SK-N-SH (cell line): ENCODE measurements around the gene TTC17. TPM values are rescaled to one million over a fixed set of nuclear protein-coding genes. Genes with fewer than 3 reads are reported as not detected.
"Not testable (repeated sequence)": the region's sequence is repeated elsewhere in the genome, so short reads cannot be mapped to it uniquely, and the experiment has no call there.

Experiments used
- CTCF ChIA-PET: fragments of 300-600, 350-600 bp; formaldehyde crosslinking; extraction: SDS; loops from one replicate; lab custom pipeline; 2021; lab: Yijun Ruan, JAX
- POLR2A ChIA-PET: fragments of 350-600 bp; sonication (Branson Sonifier 250); formaldehyde crosslinking; extraction: SDS; loops from one replicate; lab custom pipeline; 2020; ENCODE audit warnings: antibody characterized with exemption, inconsistent platforms; lab: Yijun Ruan, JAX
- DNase-seq: peaks from one replicate; pipeline ENCODE4 v3.0.0; 2012
- H2AFZ ChIP-seq: fragments of 200-600 bp; sonication (generic); 2 replicates; pipeline ENCODE4 v1.8.1; 2016; ENCODE audit warnings: antibody characterized with exemption, mild to moderate bottlenecking, low read depth
- H3F3A ChIP-seq: fragments of 200-600 bp; sonication (generic); replicated peaks from 2 replicates; pipeline ENCODE3; 2016; ENCODE audit warnings: antibody characterized with exemption, mild to moderate bottlenecking; ENCODE audit not compliant: insufficient read depth
- H3K27ac ChIP-seq, 2 experiments: fragments of 200-500 bp in 1 of 2; fragments of 200-600 bp in 1 of 2; sonication (Bioruptor generic) in 1 of 2; sonication (generic), shearing (Covaris generic) in 1 of 2; 2 replicates each; pipeline versions ENCODE4 v1.5.1 to v1.6.1; 2014 to 2016; ENCODE audit warnings: low read depth in 2 of 2, inconsistent platforms in 1 of 2, low read length in 1 of 2, mild to moderate bottlenecking in 1 of 2, mixed read lengths in 1 of 2
- H3K27me3 ChIP-seq: fragments of 200-600 bp; sonication (generic), shearing (Covaris generic); 2 replicates; pipeline ENCODE4 v1.6.1; 2016; ENCODE audit warnings: mixed run types; ENCODE audit not compliant: insufficient read depth
- H3K36me3 ChIP-seq, 2 experiments: fragments of 200-500 bp in 1 of 2; fragments of 200-600 bp in 1 of 2; sonication (Bioruptor generic) in 1 of 2; sonication (generic) in 1 of 2; replicated peaks in 1 of 2; 2 replicates each; pipeline versions ENCODE3 to v1.5.1; 2014 to 2016; ENCODE audit warnings: low read length in 1 of 2, mild to moderate bottlenecking in 1 of 2; ENCODE audit not compliant: insufficient read depth in 2 of 2, control insufficient read depth in 1 of 2
- H3K4me1 ChIP-seq, 2 experiments: fragments of 200-500 bp in 1 of 2; fragments of 200-600 bp in 1 of 2; sonication (Bioruptor generic) in 1 of 2; sonication (generic), shearing (Covaris generic) in 1 of 2; 2 replicates each; pipeline versions ENCODE4 v1.5.1 to v1.6.1; 2014 to 2016; ENCODE audit warnings: low read depth in 1 of 2, low read length in 1 of 2, mixed run types in 1 of 2; ENCODE audit not compliant: insufficient read depth in 2 of 2, control insufficient read depth in 1 of 2
- H3K4me2 ChIP-seq: fragments of 200-600 bp; sonication (generic), shearing (Covaris generic); 2 replicates; pipeline ENCODE4 v1.6.1; 2017; ENCODE audit warnings: mixed run types
- H3K4me3 ChIP-seq, 2 experiments: fragments of 200-500 bp in 1 of 2; fragments of 200-600 bp in 1 of 2; sonication (Bioruptor generic) in 1 of 2; sonication (generic), shearing (Covaris generic) in 1 of 2; 2 replicates each; pipeline versions ENCODE4 v1.5.1 to v1.8.1; 2014 to 2016; ENCODE audit warnings: low read depth in 2 of 2, inconsistent platforms in 1 of 2, low read length in 1 of 2, mild to moderate bottlenecking in 1 of 2, mixed read lengths in 1 of 2, moderate library complexity in 1 of 2
- H3K79me2 ChIP-seq: fragments of 200-600 bp; sonication (generic); 2 replicates; pipeline ENCODE4 v1.8.1; 2017; ENCODE audit warnings: mild to moderate bottlenecking; ENCODE audit not compliant: insufficient read depth
- H3K9ac ChIP-seq: fragments of 200-600 bp; sonication (generic); 2 replicates; pipeline ENCODE4 v1.6.1; 2017; ENCODE audit warnings: mixed run types
- H3K9me2 ChIP-seq: fragments of 200-600 bp; sonication (generic); 2 replicates; pipeline ENCODE4 v1.6.1; 2017; ENCODE audit warnings: mixed run types
- H3K9me3 ChIP-seq: fragments of 200-600 bp; sonication (generic); 2 replicates; pipeline ENCODE4 v1.6.1; 2017; ENCODE audit warnings: mixed run types, mild to moderate bottlenecking, moderate library complexity
- H4K20me1 ChIP-seq: fragments of 200-600 bp; sonication (generic); 2 replicates; pipeline ENCODE4 v1.6.1; 2017; ENCODE audit warnings: mild to moderate bottlenecking, mixed run types; ENCODE audit not compliant: insufficient read depth
- CTCF ChIP-seq: fragments of 200-600 bp; sonication (generic); IDR thresholded peaks from 2 replicates; pipeline ENCODE4 v1.6.1; 2017; ENCODE audit warnings: antibody characterized with exemption, mild to moderate bottlenecking, moderate library complexity
- EZH2phosphoT487 ChIP-seq: fragments of 200-600 bp; sonication (generic); IDR thresholded peaks from 2 replicates; pipeline ENCODE4 v1.6.1; 2017; ENCODE audit warnings: low read depth, mixed run types, mild to moderate bottlenecking, antibody characterized with exemption, moderate library complexity, borderline replicate concordance
- FOSL2 ChIP-seq: IDR thresholded peaks from 2 replicates; pipeline ENCODE4 v1.4.0; 2012; ENCODE audit warnings: low read depth, mild to moderate bottlenecking, moderate library complexity, borderline replicate concordance
- IRF3 ChIP-seq: fragments of 150-350 bp; IDR thresholded peaks from 2 replicates; pipeline ENCODE4 v1.6.1; 2016; ENCODE audit warnings: mild to moderate bottlenecking, low read depth, low read length
- POLR2AphosphoS5 ChIP-seq: IDR thresholded peaks from 2 replicates; pipeline ENCODE4 v1.6.1; 2012; ENCODE audit warnings: low read depth, low read length
- RCOR1 ChIP-seq: fragments of 150-350 bp; IDR thresholded peaks from 2 replicates; pipeline ENCODE4 v1.6.1; 2017; ENCODE audit warnings: antibody characterized with exemption, low read length
- RFX5 ChIP-seq: IDR thresholded peaks from 2 replicates; pipeline ENCODE4 v1.6.1; 2012; ENCODE audit warnings: mild to moderate bottlenecking, improper control_type of control experiment, low read length
- TAF1 ChIP-seq: IDR thresholded peaks from 2 replicates; pipeline ENCODE4 v1.6.1; 2012; ENCODE audit warnings: low read depth, mild to moderate bottlenecking, low read length, moderate library complexity, borderline replicate concordance
- TEAD4 ChIP-seq: IDR thresholded peaks from 2 replicates; pipeline ENCODE4 v1.4.0; 2012; ENCODE audit warnings: mild to moderate bottlenecking, borderline replicate concordance; ENCODE audit not compliant: insufficient read depth
- USF1 ChIP-seq: IDR thresholded peaks from 2 replicates; pipeline ENCODE4 v1.4.0; 2012; ENCODE audit warnings: low read depth, borderline replicate concordance
- ZBTB33 ChIP-seq: IDR thresholded peaks from 2 replicates; pipeline ENCODE4 v1.4.0; 2012; ENCODE audit warnings: low read depth, borderline replicate concordance
- WGBS: methylation state at CpG from one replicate; pipeline ENCODE4 v1.1.6; 2017; ENCODE audit warnings: low lambda C conversion rate; 5-methylcytosine and 5-hydroxymethylcytosine counted together
- polyA plus RNA-seq, 3 experiments: library from polyadenylated mRNA; depleted of rRNA; stranded (reverse); fragments of >200 nt; gene quantifications; 2 replicates each; pipeline ENCODE4 v1.2.3, GENCODE V29; 2012

Gene TTC17
- polyA plus RNA-seq, 1 of the 3 experiments (the other 2 are of a cell fraction), result 66.0 TPM

GRCh38 chr11:43467958-43468357 lies 109.2 kb downstream of the TTC17 start:
- TF ChIP-seq IRF3 (no peak), TEAD4 (no peak), RFX5 (no peak), EZH2phosphoT487 (no peak), CTCF (no peak), USF1 (no peak), RCOR1 (no peak), POLR2AphosphoS5 (no peak), TAF1 (no peak), FOSL2 (no peak), ZBTB33 (no peak)
- Histone ChIP-seq H3K79me2 (no peaks in the 10 kb centered on the region), H3K9me2 (no peaks in the 10 kb centered on the region), H3K27me3 (no peaks in the 10 kb centered on the region), H4K20me1 (no peaks in the 10 kb centered on the region), H2AFZ (no peak overlapping the region), H3K4me1 (no peaks in the 10 kb centered on the region), H3K4me2 (no peak overlapping the region), H3K27ac (no peak overlapping the region), H3F3A (no peaks in the 10 kb centered on the region), H3K4me3 (no peak overlapping the region), H3K9me3 (0 out of 2 replicates have a peak, but pooled peaks cover 4% of the 10 kb centered on the region), H3K9ac (no peak overlapping the region), H3K36me3 (peaks cover 40 to 72% of the 10 kb centered on the region in 2 experiments)
- ChIA-PET POLR2A (no interaction called here), CTCF (interaction anchor here (1.4 kb wide), 1 partner anchor 110 kb away, joined by 3 read pairs; no protein-coding TSS in a partner anchor)
- DNase-seq, result no peak

GRCh38 chr11:43477491-43477890 lies 118.8 kb downstream of the TTC17 start:
- H3F3A ChIP-seq, POLR2A ChIA-PET, H3K27ac ChIP-seq, H3K4me3 ChIP-seq, H3K27me3 ChIP-seq, H3K4me2 ChIP-seq, H3K9ac ChIP-seq, H3K4me1 ChIP-seq, CTCF ChIA-PET, H3K79me2 ChIP-seq, H4K20me1 ChIP-seq, H3K9me2 ChIP-seq, DNase-seq, H3K9me3 ChIP-seq, H2AFZ ChIP-seq: not testable (repeated sequence)
- WGBS, result 95% methylated on average over 5 of the region's 5 CpGs
- H3K36me3 ChIP-seq, result peaks cover 4 to 56% of the 10 kb centered on the region in 2 experiments
